Measurements from ENCODE around the gene RBM39.
"Not testable (repeated sequence)": the region's sequence is repeated elsewhere in the genome, so short reads cannot be mapped to it uniquely, and the experiment has no call there.

RBM39 gene

GRCh38 chr20:35726842-35727711 is 15.0 kb downstream of the RBM39 start:
- no peak for DNase-seq (ENCODE audit: low spot score)

GRCh38 chr20:35724321-35725230 is 17.5 kb downstream of the RBM39 start:
- DNase-seq (ENCODE audit: low spot score): no peak

DNA sequence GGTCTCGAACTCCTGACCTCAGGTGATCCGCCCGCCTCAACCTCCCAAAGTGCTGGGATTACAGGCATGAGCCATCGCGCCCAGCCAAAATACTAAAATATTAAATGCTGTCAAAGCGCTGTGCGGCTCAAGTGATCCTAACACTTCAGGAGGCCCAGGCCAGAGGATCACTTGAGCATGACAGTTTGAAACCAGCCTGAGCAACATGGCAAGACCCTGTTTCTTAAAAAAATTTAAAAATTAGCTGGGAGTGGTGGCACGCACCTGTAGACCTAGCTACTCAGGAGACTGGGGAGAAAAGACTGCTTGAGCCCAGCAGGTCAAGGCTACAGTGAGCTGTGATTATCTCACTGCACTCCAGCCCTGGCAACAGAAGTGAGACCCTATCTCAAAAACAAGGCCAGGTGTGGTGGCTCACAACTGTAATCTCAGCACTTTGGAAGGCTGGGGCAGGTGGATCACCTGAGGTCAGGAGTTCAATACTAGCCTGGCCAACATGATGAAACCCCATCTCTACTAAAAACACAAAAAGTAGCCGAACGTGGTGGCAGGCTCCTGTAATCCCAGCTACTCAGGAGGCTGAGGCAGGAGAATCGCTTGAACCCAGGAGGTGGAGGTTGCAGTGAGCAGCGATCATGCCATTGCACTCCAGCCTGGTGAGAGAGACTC is 18.3 kb downstream of the RBM39 start:
- DNase-seq (ENCODE audit: low spot score): not testable (repeated sequence)

GRCh38 chr20:35723275-35723639 is 18.8 kb downstream of the RBM39 start:
- not testable (repeated sequence) for DNase-seq (ENCODE audit: low spot score)

DNA sequence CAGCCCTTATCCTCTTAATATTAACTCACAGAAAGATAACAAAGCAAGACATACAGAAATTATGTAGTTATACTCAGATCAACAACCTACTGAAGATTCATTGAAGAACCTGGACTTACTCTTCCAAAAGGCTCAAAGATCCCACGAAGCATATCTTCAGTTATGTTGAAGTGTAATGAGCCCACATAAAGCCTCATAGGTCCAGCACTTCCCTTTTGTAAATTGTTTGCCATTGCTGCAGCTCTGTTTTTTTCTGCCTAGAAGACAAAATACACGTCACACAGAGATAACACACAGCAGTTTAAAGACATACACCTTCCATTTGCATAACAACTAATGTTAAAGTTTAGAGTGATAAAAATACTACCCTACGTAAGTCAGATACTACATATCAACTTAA is 20.4 kb downstream of the RBM39 start:
- DNase-seq (ENCODE audit: low spot score): no peak

DNA sequence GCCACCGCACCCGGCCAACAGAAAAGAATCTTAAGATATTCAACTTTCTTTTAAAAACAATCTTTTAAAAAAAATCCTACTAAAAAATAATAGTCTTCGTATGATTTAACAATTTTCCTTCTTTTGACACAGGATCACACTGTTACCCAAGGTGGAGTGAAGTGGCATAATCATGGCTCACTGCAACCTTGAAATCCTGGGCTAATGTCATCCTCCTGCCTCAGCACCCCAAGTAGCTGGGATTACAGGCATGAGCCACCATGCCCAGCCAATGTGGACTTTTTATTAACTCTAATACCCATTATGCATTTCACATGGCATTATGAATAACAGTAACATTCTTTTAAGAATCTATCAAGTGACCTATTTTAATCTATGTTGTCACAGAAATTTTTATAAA is 20.8 kb downstream of the RBM39 start:
- no peak for DNase-seq (ENCODE audit: low spot score)

DNA sequence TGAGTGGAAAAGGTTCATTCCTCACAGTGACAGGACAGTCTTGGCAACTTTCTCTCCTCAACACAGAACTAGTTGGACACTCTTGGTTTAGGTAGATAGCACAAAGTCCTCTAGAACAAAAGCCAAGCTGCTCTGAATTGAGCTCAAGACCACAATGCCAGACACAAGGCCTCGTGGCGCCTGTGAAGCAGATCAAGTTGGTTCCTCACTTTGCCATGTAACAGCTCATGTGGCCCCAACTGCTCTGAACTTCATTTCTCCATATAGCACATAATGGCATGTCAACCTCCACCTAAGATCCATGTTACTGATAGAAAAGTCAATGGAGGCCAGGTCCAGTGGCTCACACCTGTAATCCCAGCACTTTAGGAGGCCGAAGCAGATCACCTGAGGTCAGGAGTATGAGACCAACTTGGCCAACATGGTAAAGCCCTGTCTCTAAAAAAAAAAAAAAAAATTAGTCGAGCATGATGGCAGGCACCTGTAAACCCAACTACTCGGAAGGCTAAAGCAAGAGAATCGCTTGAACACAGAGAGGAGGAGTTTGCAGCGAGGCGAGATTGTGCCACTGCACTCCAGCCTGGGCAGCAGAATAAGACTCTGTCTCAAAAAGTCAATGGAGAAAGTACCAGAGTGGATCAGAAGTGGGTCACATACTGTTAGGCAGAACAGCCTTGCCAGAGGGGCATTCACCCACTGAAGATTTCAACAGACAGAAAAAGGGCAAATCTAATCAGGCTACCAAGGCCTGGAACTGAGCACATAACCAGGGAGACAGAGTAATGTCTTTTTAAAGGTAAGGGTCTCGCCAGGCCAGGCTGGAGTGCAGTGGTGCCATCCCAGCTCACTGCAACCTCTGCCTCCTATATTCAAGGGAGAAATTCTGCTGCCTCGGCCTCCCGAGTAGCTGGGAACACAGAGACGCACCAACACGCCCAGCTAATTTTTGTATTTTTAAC is 21.6 kb downstream of the RBM39 start:
- no peak for DNase-seq (ENCODE audit: low spot score)

GRCh38 chr20:35719717-35720116 is 22.3 kb downstream of the RBM39 start:
- DNase-seq (ENCODE audit: low spot score): no peak

- no peak for DNase-seq (ENCODE audit: low spot score)
These were observed 23.0 kb downstream of the RBM39 start for GRCh38 chr20:35718972-35719635.

GRCh38 chr20:35718321-35718720 is 23.7 kb downstream of the RBM39 start:
- DNase-seq (ENCODE audit: low spot score): not testable (repeated sequence)

DNA sequence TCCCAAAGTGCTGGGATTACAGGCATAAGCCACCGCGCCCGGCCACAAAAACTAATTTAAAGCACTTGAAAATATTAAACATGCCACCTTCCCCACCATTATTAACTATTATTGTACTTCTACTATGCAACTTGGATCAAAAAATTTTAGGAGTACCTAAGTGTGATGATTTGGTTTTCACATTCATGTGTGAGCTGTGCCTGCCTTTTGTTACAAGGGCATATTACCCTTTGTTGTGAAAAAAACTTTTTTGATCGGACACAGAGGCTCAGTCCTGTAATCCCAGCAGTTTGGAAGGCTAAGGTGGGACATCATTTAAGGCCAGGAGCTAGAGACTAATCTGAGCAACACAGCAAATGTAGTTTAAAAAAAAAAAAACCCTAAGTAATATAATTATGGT is 25.7 kb downstream of the RBM39 start:
- no peak for DNase-seq (ENCODE audit: low spot score)

DNA sequence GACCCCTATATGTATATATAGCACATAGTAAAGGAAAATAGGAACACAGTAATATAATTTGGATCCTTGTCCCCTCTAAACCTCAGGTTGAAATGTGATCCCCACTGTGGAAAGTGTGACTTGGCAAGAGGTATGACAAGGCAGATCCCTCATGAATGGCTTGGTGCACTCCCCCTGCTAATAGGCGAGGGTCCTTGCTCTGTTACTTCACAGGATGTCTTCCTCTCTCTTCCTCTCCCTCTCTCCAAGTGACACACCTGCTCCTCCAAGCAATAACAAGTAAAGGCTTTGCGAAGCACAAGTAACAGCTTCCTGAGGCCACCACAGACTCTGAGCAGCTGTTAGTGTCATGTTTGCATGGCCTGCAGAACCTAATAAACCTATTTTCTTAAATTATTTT is 26.4 kb downstream of the RBM39 start:
- DNase-seq (ENCODE audit: low spot score): no peak

- DNase-seq (ENCODE audit: low spot score): no peak
These were observed 27.9 kb downstream of the RBM39 start for GRCh38 chr20:35714127-35714526.

DNA sequence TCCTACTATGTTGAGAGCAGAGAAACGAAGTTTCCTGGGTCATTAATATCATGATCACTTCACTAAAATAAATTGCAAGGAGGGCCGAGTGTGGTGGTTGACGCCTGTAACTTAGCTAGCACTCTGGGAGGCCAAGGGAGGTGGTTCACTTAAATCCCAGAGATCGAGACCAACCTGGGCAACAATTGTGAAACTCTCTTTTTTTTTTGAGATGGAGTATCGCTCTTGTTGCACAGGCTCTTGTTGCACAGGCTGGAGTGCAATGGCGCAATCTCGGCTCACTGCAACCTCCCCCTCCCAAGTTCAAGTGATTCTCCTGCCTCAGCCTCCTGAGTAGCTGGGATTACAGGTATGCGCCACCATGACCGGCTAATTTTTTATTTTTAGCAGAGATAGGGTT is 28.9 kb downstream of the RBM39 start:
- DNase-seq (ENCODE audit: low spot score): not testable (repeated sequence)

DNA sequence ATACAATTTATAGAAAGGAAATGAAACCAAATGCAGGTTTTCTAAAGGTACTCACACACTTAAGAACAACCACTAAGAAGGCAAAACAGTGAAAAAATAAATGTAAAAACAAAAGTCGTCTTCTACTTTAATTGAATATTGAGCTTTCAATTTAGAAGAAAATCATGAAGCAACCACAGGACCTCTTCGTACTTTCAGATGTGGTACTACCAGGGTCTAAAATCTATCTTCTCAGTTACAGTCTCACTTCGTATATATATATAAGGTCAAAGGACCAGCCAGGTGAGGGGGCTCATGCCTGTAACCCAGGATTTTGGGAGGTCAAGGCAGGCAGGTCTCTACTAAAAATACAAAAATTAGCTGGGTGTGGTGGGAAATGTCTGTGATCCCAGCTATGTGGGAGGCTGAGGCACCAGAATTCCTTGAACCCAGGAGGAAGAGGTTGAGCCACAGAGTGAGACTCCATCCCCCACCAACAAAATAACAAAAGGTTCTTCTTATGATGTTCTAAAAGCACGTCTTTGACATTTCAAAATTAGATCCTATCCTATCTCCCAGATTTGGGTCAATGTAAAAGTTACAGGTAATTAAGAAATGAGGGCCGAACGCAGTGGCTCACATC is 30.4 kb downstream of the RBM39 start:
- no peak for DNase-seq (ENCODE audit: low spot score)

- no peak for DNase-seq (ENCODE audit: low spot score)
These were observed 31.0 kb downstream of the RBM39 start for GRCh38 chr20:35710884-35711587.

DNA sequence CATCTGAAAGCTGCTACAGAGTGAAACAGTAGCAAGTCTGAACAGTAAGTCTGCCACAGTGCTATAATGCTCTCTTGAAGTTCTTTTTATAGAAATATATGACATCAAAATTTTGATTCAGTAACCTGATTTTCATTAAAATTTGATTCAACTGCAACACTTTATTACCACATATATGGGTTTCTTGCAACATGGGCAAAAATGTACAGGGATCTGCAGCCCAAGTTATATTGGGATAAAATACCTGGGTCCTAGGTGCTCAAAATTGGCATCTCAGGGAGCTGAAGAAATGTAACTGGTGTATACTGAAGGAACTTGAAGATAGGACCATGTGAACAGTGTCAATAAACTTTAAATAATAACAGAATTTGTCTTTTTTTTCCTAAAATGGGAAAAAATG is 32.0 kb downstream of the RBM39 start:
- no peak for DNase-seq (ENCODE audit: low spot score)

DNA sequence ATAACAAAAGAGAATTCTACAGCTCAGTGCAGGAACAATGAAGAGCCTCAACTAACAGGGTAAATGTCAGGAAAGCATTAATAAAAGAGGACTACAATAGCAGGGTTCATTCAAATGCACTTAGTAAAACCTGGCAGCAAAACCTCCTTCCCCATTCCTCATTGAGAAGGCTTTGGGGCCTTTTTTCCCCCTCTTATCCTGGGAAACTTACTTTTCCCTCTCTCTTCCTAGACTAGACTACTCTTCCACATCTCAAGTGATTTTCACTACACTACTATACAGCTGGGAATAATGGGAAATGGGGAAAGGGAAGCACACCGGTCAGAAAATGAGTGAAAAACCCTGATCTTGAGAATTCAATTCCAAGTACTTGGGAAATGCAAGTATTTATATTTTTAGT is 32.8 kb downstream of the RBM39 start:
- no peak for DNase-seq (ENCODE audit: low spot score)

DNA sequence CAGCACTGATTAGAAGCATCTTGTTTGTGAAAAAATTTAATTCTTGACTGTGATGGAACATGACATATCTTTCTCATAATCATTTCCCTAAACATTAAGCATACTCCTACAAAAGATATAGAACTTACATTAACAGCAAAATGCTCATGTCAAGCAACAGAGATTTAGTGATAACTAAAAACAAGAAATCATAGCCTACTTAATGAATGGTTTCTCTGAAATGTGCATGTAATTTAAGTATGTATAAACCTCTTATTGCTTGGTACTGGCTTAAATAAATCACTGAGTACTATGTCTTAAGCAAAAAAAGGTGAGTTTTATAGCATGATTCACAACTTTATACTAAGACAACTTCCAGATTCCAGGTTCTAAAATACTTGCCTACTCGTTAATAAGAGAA is 33.6 kb downstream of the RBM39 start:
- no peak for DNase-seq (ENCODE audit: low spot score)

Data from D341Med (cell line).